Activated CD4-positive, alpha-beta T cell treated with anti-CD3 and anti-CD28 coated beads for 36 hours (primary cell): ENCODE data around the gene ACSM5. TPM values are rescaled to one million over a fixed set of nuclear protein-coding genes. Genes with fewer than 3 reads are reported as not detected.
"Not testable (repeated sequence)": the region's sequence is repeated elsewhere in the genome, so short reads cannot be mapped to it uniquely, and the experiment has no call there.

ENCODE experiments used
- ATAC-seq: fragments of 200-7000 bp; cut with Tn5 transposase; one replicate; pipeline ENCODE4 v1.10.0; 2021; ENCODE audit warnings: mild to moderate bottlenecking, moderate library complexity
- CTCF ChIA-PET: fragments of 350-600 bp; sonication (Branson Sonifier 250); formaldehyde crosslinking; loops from one replicate; lab custom pipeline; 2021; ENCODE audit warnings: antibody characterized with exemption; lab: Charles Lee
- POLR2A ChIA-PET: fragments of 350-600 bp; sonication (Branson Sonifier 250); formaldehyde crosslinking; loops from one replicate; lab custom pipeline; 2021; ENCODE audit warnings: antibody characterized with exemption, inconsistent platforms; lab: Charles Lee
- DNase-seq: peaks from one replicate; pipeline ENCODE4 v3.0.0-alpha.2; 2020
- H3K27ac Mint-ChIP-seq: one replicate; pipeline ENCODE4 v1.8.0; 2021; ENCODE audit warnings: mixed read lengths
- H3K27me3 Mint-ChIP-seq: one replicate; pipeline ENCODE4 v1.8.0; 2021; ENCODE audit warnings: mixed read lengths
- H3K36me3 Mint-ChIP-seq: one replicate; pipeline ENCODE4 v1.8.0; 2021; ENCODE audit warnings: low read depth, mixed read lengths
- H3K4me1 Mint-ChIP-seq: one replicate; pipeline ENCODE4 v1.8.0; 2021; ENCODE audit warnings: mixed read lengths
- H3K4me3 Mint-ChIP-seq: one replicate; pipeline ENCODE4 v1.8.0; 2021; ENCODE audit warnings: mild to moderate bottlenecking, moderate library complexity, mixed read lengths
- H3K9me3 Mint-ChIP-seq: one replicate; pipeline ENCODE4 v1.8.0; 2021; ENCODE audit warnings: low read depth, mixed read lengths
- intact Hi-C, 2 experiments: fragments of 100-400 bp; cut with DNase I in 1 of 2; cut with micrococcal nuclease in 1 of 2; formaldehyde crosslinking; loops; one replicate each; pipeline versions ENCODE4 v1.14.2 to v1.15.1; 2022 to 2024; cut with DNase I, micrococcal nuclease
- total RNA-seq, 2 experiments: library from RNA; stranded (reverse); gene quantifications; one replicate each; pipeline ENCODE4 v1.2.3, GENCODE V29; 2021

ACSM5 gene
- total RNA-seq, 2 experiments from 2014 or later = not detected

GRCh38 chr16:20427401-20427797, 18.1 kb downstream of the ACSM5 start:
- POLR2A ChIA-PET, H3K4me3 Mint-ChIP-seq, H3K36me3 Mint-ChIP-seq, H3K9me3 Mint-ChIP-seq, H3K27ac Mint-ChIP-seq, DNase-seq, intact Hi-C loops, CTCF ChIA-PET, ATAC-seq, H3K4me1 Mint-ChIP-seq, H3K27me3 Mint-ChIP-seq: not testable (repeated sequence)

DNA sequence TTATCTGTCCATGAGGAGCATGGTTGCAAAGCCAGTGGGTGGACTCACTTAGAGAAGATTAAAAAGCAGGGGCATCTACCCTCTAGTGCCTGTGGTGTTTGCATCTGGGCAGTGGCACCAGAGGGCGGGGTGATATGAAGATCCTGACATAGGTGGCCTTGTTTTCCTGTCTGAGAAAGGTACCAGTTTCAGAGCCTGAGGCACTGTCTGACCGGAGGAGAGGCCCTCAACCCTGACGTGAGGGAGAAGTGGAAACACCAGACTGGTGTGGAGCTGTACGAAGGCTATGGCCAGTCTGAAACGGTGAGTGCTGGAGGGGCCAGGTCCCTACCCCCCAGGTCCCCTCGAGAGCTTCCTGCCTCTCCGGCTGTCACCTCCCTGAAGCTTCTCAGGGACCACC, 20.2 kb downstream of the ACSM5 start:
- H3K4me3 Mint-ChIP-seq, DNase-seq, ATAC-seq, intact Hi-C loops, H3K36me3 Mint-ChIP-seq, H3K27me3 Mint-ChIP-seq, H3K4me1 Mint-ChIP-seq, CTCF ChIA-PET, POLR2A ChIA-PET, H3K27ac Mint-ChIP-seq, H3K9me3 Mint-ChIP-seq: not testable (repeated sequence)

- H3K4me1 Mint-ChIP-seq, H3K4me3 Mint-ChIP-seq, H3K36me3 Mint-ChIP-seq, H3K27me3 Mint-ChIP-seq, POLR2A ChIA-PET, H3K27ac Mint-ChIP-seq, H3K9me3 Mint-ChIP-seq, ATAC-seq, CTCF ChIA-PET, DNase-seq: not testable (repeated sequence)
- intact Hi-C loops = loop anchor here (10.0 kb wide), 1 partner anchor 154 kb away; no protein-coding TSS in a partner anchor
Measured at GRCh38 chr16:20430480-20430879, 21.1 kb downstream of the ACSM5 start.

DNA sequence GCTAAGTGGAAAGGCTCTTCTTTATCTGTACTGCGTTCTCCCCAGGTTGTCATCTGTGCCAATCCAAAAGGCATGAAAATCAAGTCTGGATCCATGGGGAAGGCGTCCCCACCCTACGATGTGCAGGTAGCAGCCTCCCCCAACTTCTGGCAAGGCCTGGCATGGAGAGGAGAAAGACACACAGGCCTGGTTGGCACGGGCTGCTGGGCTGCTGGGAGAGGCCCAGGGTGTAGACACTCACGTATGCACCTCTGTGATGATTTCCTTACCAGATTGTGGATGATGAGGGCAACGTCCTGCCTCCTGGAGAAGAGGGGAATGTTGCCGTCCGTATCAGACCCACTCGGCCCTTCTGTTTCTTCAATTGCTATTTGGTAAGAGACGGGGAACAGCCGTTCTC, 21.6 kb downstream of the ACSM5 start:
- intact Hi-C loops = loop anchor here (10.0 kb wide), 1 partner anchor 154 kb away; no protein-coding TSS in a partner anchor
- H3K4me1 Mint-ChIP-seq = no peaks in the 10 kb centered on the region
- H3K27ac Mint-ChIP-seq = no peak overlapping the region
- CTCF ChIA-PET = no interaction called here
- POLR2A ChIA-PET = no interaction called here
- ATAC-seq = no peak
- no peak for DNase-seq
- no peaks in the 10 kb centered on the region for H3K36me3 Mint-ChIP-seq
- H3K9me3 Mint-ChIP-seq = no peaks in the 10 kb centered on the region
- no peak overlapping the region for H3K4me3 Mint-ChIP-seq
- H3K27me3 Mint-ChIP-seq = peaks cover 8% of the 10 kb centered on the region

- H3K27me3 Mint-ChIP-seq = not testable (repeated sequence)
Measured at GRCh38 chr16:20438950-20439349, 29.6 kb downstream of the ACSM5 start.

DNA sequence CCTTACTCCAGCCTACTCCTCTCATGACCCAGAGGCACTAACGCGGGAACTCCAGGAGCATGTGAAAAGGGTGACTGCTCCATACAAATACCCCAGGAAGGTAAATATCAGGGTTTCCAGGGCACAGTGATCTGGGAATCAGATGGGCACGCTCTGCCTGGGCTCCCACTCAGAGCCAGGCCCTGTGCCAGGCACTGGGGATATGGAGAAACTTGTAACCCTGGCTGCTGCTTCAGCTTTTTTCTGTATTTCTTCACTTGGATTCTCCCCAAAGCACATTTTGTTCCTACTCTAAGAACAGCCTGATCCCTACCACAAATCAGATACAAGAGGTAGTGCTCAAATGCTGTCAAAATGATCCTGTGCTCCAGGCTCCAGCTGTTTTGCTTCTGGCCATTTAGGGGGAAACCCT, 30.5 kb downstream of the ACSM5 start:
- not testable (repeated sequence) for H3K4me3 Mint-ChIP-seq

More at GRCh38 chr16:20438950-20439349, 29.6 kb downstream of the ACSM5 start:
- POLR2A ChIA-PET, H3K36me3 Mint-ChIP-seq, DNase-seq, CTCF ChIA-PET, ATAC-seq, H3K9me3 Mint-ChIP-seq, H3K27ac Mint-ChIP-seq, H3K4me3 Mint-ChIP-seq, H3K4me1 Mint-ChIP-seq: not testable (repeated sequence)
- intact Hi-C loops = loop anchor here (10.0 kb wide), 1 partner anchor 146 kb away; no protein-coding TSS in a partner anchor

DNA sequence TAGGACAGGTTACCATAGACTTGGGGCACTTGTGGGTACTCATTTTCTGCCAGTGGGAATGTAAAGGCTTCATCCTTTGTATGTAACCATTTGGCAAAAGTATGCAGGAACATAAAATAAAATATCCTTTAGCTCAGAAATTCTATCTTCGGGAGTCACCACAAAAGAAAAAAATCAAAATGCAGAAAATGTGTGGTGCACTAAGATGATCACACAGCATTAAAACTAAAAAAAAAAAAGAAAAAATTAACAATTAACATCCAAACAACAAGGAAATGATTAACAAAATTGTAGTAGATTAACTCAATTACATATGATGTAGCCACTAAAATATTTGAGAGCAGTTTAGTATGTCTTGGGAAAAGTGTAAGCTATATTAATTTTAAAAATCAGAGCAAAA, 31.4 kb downstream of the ACSM5 start:
- POLR2A ChIA-PET, H3K27me3 Mint-ChIP-seq, CTCF ChIA-PET, H3K27ac Mint-ChIP-seq, DNase-seq, H3K4me1 Mint-ChIP-seq, H3K9me3 Mint-ChIP-seq, H3K36me3 Mint-ChIP-seq, H3K4me3 Mint-ChIP-seq, intact Hi-C loops, ATAC-seq: not testable (repeated sequence)

More for the DNA sequence above, 30.5 kb downstream of the ACSM5 start:
- H3K4me1 Mint-ChIP-seq, CTCF ChIA-PET, H3K9me3 Mint-ChIP-seq, DNase-seq, H3K27me3 Mint-ChIP-seq, H3K27ac Mint-ChIP-seq, H3K36me3 Mint-ChIP-seq, POLR2A ChIA-PET, ATAC-seq: not testable (repeated sequence)
- intact Hi-C loops = loop anchor here (10.0 kb wide), 1 partner anchor 145 kb away; no protein-coding TSS in a partner anchor

DNA sequence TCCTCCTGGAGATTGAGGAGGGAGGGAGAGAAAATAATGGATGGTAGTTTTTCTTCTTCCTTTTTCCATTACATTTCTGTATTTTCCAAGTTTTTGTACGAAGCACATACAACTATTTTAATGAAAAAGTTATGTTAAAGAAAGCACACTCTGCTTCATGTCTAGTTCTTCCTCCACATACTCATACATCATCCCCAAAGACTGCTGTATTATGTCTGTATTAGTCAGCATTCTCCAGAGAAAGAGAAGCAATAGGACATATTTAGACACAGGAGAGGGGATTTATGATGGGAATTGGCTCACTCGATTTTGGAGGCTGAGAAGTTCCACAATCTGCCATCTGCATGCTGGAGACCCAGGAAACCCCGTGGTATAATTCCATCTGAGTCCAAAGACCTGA, 31.9 kb downstream of the ACSM5 start:
- CTCF ChIA-PET = no interaction called here
- Mint-ChIP-seq H3K4me1 (no peaks in the 10 kb centered on the region), H3K27me3 (peaks cover 2% of the 10 kb centered on the region), H3K9me3 (no peaks in the 10 kb centered on the region), H3K36me3 (no peaks in the 10 kb centered on the region), H3K4me3 (no peak overlapping the region), H3K27ac (no peak overlapping the region)
- POLR2A ChIA-PET = no interaction called here
- DNase-seq (no peak), ATAC-seq (no peak)
- intact Hi-C loops = no loop called here

DNA sequence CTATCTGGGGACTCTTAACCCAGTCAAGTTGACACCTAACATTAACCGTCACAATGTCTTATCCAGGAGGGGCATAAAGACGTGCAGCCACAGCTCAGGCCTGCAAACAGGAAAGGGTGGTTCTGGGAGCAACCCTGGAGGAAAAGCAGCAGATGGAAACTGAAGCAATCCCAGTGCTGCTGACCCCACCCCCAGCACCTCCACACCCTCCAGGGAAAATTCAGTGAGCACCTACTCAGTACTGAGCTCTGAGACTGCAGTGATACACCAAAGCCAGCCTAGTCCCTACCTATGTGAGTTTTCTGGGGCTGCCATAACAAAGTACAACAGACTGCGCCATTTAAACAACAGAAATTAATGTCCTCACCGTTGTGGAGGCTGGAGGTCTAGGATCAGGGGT, 32.5 kb downstream of the ACSM5 start:
- H3K36me3 Mint-ChIP-seq, DNase-seq, intact Hi-C loops, H3K27ac Mint-ChIP-seq, H3K4me1 Mint-ChIP-seq, H3K4me3 Mint-ChIP-seq, H3K9me3 Mint-ChIP-seq, CTCF ChIA-PET, POLR2A ChIA-PET, ATAC-seq, H3K27me3 Mint-ChIP-seq: not testable (repeated sequence)

GRCh38 chr16:20446652-20447393, 37.5 kb downstream of the ACSM5 start:
- H3K4me1 Mint-ChIP-seq, H3K27ac Mint-ChIP-seq, H3K36me3 Mint-ChIP-seq, H3K9me3 Mint-ChIP-seq, intact Hi-C loops, DNase-seq, POLR2A ChIA-PET, ATAC-seq, H3K4me3 Mint-ChIP-seq, H3K27me3 Mint-ChIP-seq, CTCF ChIA-PET: not testable (repeated sequence)

DNA sequence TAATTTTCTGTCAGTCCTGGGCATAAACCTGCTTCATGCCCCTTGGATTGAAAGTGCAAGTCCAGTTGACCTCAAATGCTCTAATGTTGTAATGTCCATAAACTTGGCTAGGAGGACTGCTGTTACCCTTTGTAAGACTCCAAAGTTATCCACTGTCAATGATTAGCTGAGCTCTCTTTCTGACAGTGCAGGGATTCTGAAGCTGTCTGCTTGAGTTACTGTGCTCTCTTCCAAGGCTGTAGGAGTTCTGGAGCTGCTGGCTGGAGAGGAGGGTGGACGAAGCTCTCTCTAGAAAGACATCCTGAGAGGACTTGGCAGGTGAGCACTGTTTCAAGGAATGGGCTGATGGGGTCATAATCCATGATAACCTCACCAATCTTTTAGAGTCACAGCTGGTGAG, 42.0 kb downstream of the ACSM5 start, which contains the start of gene ACSM2A:
Gene ACSM2A (plus strand): TSS at position 158 of the 400 bp plus-strand sequence. CDS start 8,594 bp downstream, outside the sequence.
- H3K27me3 Mint-ChIP-seq, H3K4me1 Mint-ChIP-seq, H3K9me3 Mint-ChIP-seq, DNase-seq, H3K36me3 Mint-ChIP-seq, H3K4me3 Mint-ChIP-seq, POLR2A ChIA-PET, intact Hi-C loops, CTCF ChIA-PET, ATAC-seq, H3K27ac Mint-ChIP-seq: not testable (repeated sequence)

GRCh38 chr16:20453633-20454032, 44.3 kb downstream of the ACSM5 start:
- H3K4me3 Mint-ChIP-seq, H3K27me3 Mint-ChIP-seq, H3K36me3 Mint-ChIP-seq, intact Hi-C loops, H3K9me3 Mint-ChIP-seq, POLR2A ChIA-PET, CTCF ChIA-PET, DNase-seq, H3K27ac Mint-ChIP-seq, ATAC-seq, H3K4me1 Mint-ChIP-seq: not testable (repeated sequence)
